IMR-90 (cell line): ENCODE results near the gene GSE1. TPM values are rescaled to one million over a fixed set of nuclear protein-coding genes. Genes with fewer than 3 reads are reported as not detected.

Experiments used
- ATAC-seq: fragments of 200-7000 bp; cut with Tn5 transposase; 2 replicates; pipeline ENCODE4 v1.9.1; 2020; ENCODE audit warnings: low read depth, mild to moderate bottlenecking, moderate library complexity
- BruUV-seq: library from RNA; stranded (reverse); fragments of 400-500 nt; replicated peaks from 2 replicates; lab custom pipeline; 2021; lab: Mats Ljungman, UMichigan
- CTCF ChIA-PET: fragments of 300-600 bp; formaldehyde crosslinking; extraction: SDS; loops from one replicate; lab custom pipeline; 2021; ENCODE audit warnings: antibody characterized with exemption; lab: Yijun Ruan, JAX
- POLR2A ChIA-PET: fragments of 300-600 bp; sonication (Branson Sonifier 250); formaldehyde crosslinking; loops from one replicate; lab custom pipeline; 2022; ENCODE audit warnings: antibody characterized with exemption; ENCODE audit not compliant: unreplicated experiment; lab: Charles Lee
- DNase-seq: peaks from one replicate; pipeline ENCODE4 v3.0.0; 2013
- H2AFZ ChIP-seq: replicated peaks from 2 replicates; pipeline ENCODE3; 2013; ENCODE audit warnings: low read length, mild to moderate bottlenecking; ENCODE audit not compliant: poor library complexity
- H2AK5ac ChIP-seq: 2 replicates; pipeline ENCODE4 v1.6.1; 2013; ENCODE audit warnings: low read depth, low read length, inconsistent platforms
- H2AK9ac ChIP-seq: replicated peaks from 2 replicates; pipeline ENCODE3; 2013; ENCODE audit warnings: mild to moderate bottlenecking, low read depth, low read length, moderate library complexity; ENCODE audit not compliant: poor library complexity
- H2BK120ac ChIP-seq: 2 replicates; pipeline ENCODE4 v1.6.1; 2013; ENCODE audit warnings: low read depth, low read length, inconsistent platforms
- H2BK15ac ChIP-seq: 3 replicates; pipeline ENCODE4 v1.6.1; 2013; ENCODE audit warnings: low read depth, low read length, inconsistent platforms
- H2BK20ac ChIP-seq: 2 replicates; pipeline ENCODE4 v1.6.1; 2013; ENCODE audit warnings: low read depth, mild to moderate bottlenecking, inconsistent platforms, low read length, moderate library complexity
- H2BK5ac ChIP-seq: 2 replicates; pipeline ENCODE4 v1.6.1; 2013; ENCODE audit warnings: mild to moderate bottlenecking, low read depth, low read length, inconsistent platforms; ENCODE audit not compliant: poor library complexity, severe bottlenecking
- H3K14ac ChIP-seq: replicated peaks from 2 replicates; pipeline ENCODE4 v1.6.1; 2013; ENCODE audit warnings: low read depth, low read length, inconsistent platforms
- H3K18ac ChIP-seq: 2 replicates; pipeline ENCODE4 v1.6.1; 2013; ENCODE audit warnings: low read depth, low read length, control low read depth
- H3K23ac ChIP-seq: 2 replicates; pipeline ENCODE4 v1.6.1; 2013; ENCODE audit warnings: low read depth, low read length, inconsistent platforms
- H3K27ac ChIP-seq: 2 replicates; pipeline ENCODE4 v1.5.1; 2013; ENCODE audit warnings: mild to moderate bottlenecking, control low read depth, low read length; ENCODE audit not compliant: insufficient read depth
- H3K27me3 ChIP-seq: 2 replicates; pipeline ENCODE4 v1.6.1; 2013; ENCODE audit warnings: low read length; ENCODE audit not compliant: control insufficient read depth, insufficient read depth
- H3K36me3 ChIP-seq: 2 replicates; pipeline ENCODE4 v1.6.1; 2013; ENCODE audit warnings: low read length, mixed read lengths; ENCODE audit not compliant: control insufficient read depth, insufficient read depth
- H3K4ac ChIP-seq: 2 replicates; pipeline ENCODE4 v1.6.1; 2013; ENCODE audit warnings: low read depth, low read length, inconsistent platforms
- H3K4me1 ChIP-seq: 2 replicates; pipeline ENCODE4 v1.6.1; 2013; ENCODE audit warnings: low read length, mixed read lengths; ENCODE audit not compliant: control insufficient read depth, insufficient read depth
- H3K4me2 ChIP-seq: 2 replicates; pipeline ENCODE4 v1.6.1; 2013; ENCODE audit warnings: low read depth, mild to moderate bottlenecking, control low read depth, low read length, moderate library complexity
- H3K4me3 ChIP-seq: 2 replicates; pipeline ENCODE4 v1.5.1; 2013; ENCODE audit warnings: low read depth, mild to moderate bottlenecking, control low read depth, low read length, moderate library complexity; ENCODE audit not compliant: insufficient read depth
- H3K56ac ChIP-seq: 2 replicates; pipeline ENCODE4 v1.6.1; 2013; ENCODE audit warnings: low read length, inconsistent platforms; ENCODE audit not compliant: insufficient read depth; ENCODE audit errors: extremely low read depth
- H3K79me1 ChIP-seq, 2 experiments: 2 replicates each; pipeline ENCODE4 v1.6.1; 2013; ENCODE audit warnings: low read length in 2 of 2, inconsistent platforms in 1 of 2, low read depth in 1 of 2
- H3K9ac ChIP-seq: 2 replicates; pipeline ENCODE4 v1.6.1; 2013; ENCODE audit warnings: low read depth, low read length, control low read depth
- H3K9me1 ChIP-seq: 2 replicates; pipeline ENCODE4 v1.6.1; 2013; ENCODE audit warnings: low read length, inconsistent platforms; ENCODE audit not compliant: insufficient read depth
- H3K9me3 ChIP-seq: 2 replicates; pipeline ENCODE4 v1.6.1; 2013; ENCODE audit warnings: low read length; ENCODE audit not compliant: control insufficient read depth, insufficient read depth
- H4K20me1 ChIP-seq: 2 replicates; pipeline ENCODE4 v1.6.1; 2013; ENCODE audit warnings: low read length, inconsistent platforms; ENCODE audit not compliant: insufficient read depth
- H4K5ac ChIP-seq: 2 replicates; pipeline ENCODE4 v1.6.1; 2013; ENCODE audit warnings: mild to moderate bottlenecking, low read depth, low read length, control low read depth
- H4K8ac ChIP-seq, 2 experiments: 2 replicates each; pipeline ENCODE4 v1.6.1; 2013; ENCODE audit warnings: low read depth in 2 of 2, low read length in 2 of 2, control low read depth in 1 of 2, inconsistent platforms in 1 of 2
- H4K91ac ChIP-seq: 2 replicates; pipeline ENCODE4 v1.6.1; 2013; ENCODE audit warnings: low read depth, low read length, inconsistent platforms; ENCODE audit not compliant: insufficient read depth
- RFX5 ChIP-seq: IDR thresholded peaks from 2 replicates; pipeline ENCODE4 v1.8.0; 2012; ENCODE audit warnings: low read depth, mild to moderate bottlenecking, low read length, moderate library complexity
- SMC3 ChIP-seq: fragments of 150-350 bp; IDR thresholded peaks from 2 replicates; pipeline ENCODE4 v1.6.1; 2016; ENCODE audit warnings: low read depth, mild to moderate bottlenecking, antibody characterized with exemption, low read length, moderate library complexity
- WGBS, 2 experiments: methylation state at CpG; one replicate each; pipeline versions ENCODE4 v1.1.5 to v1.1.7; 2013; ENCODE audit warnings: missing lambda C conversion rate in 2 of 2; ENCODE audit not compliant: insufficient read length in 1 of 2; ENCODE audit errors: extremely low coverage in 2 of 2; 5-methylcytosine and 5-hydroxymethylcytosine counted together
- dilution Hi-C: fragments of 300-500 bp; cut with HindIII; formaldehyde crosslinking; loops from one replicate; pipeline ENCODE4 v1.14.3; 2018; ENCODE audit warnings: low sequenced_read_pairs; ENCODE audit not compliant: unreplicated experiment
- in situ Hi-C: fragments of 300-500 bp; cut with MboI; formaldehyde crosslinking; loops from 3 replicates; pipeline ENCODE4 v1.14.3; 2019; ENCODE audit warnings: low sequenced_read_pairs, inconsistent platforms, mixed read lengths
- intact Hi-C: fragments of 100-400 bp; cut with micrococcal nuclease; formaldehyde crosslinking; loops from 2 replicates; pipeline ENCODE4 v1.10.0; 2022
- polyA plus RNA-seq, 3 experiments: library from polyadenylated mRNA; depleted of rRNA; stranded (reverse); fragments of >200 nt; gene quantifications; 2 replicates each; pipeline ENCODE4 v1.2.3, GENCODE V29; 2012; ENCODE audit warnings: low replicate concordance in 1 of 3
- total RNA-seq: library from RNA; depleted of rRNA; stranded (reverse); fragments of >200 nt; gene quantifications from 2 replicates; pipeline ENCODE4 v1.2.3, GENCODE V29; 2012
- TF ChIP-seq, protein P1 (sequence below): fragments of 150-350 bp; IDR thresholded peaks from 2 replicates; pipeline ENCODE4 v1.6.1; 2017; ENCODE audit warnings: mild to moderate bottlenecking, antibody characterized with exemption, low read length, low read depth

GSE1 gene
- total and polyA plus RNA-seq, 2 of the 4 experiments (the other 2 are of a cell fraction): 14.9 to 25.5 TPM

- peaks cover 2% of the 10 kb centered on the region; the same call in 1 of the 2 replicates for H4K20me1 ChIP-seq
- in situ Hi-C loops: no loop called here
- H3K18ac ChIP-seq: no peak overlapping the region
- intact Hi-C loops: no loop called here
- dilution Hi-C loops: no loop called here
- H2BK20ac ChIP-seq: no peak overlapping the region
- no peak overlapping the region for H2AK5ac ChIP-seq
- TF ChIP-seq SMC3: no peak
- TF ChIP-seq, protein P1, sequence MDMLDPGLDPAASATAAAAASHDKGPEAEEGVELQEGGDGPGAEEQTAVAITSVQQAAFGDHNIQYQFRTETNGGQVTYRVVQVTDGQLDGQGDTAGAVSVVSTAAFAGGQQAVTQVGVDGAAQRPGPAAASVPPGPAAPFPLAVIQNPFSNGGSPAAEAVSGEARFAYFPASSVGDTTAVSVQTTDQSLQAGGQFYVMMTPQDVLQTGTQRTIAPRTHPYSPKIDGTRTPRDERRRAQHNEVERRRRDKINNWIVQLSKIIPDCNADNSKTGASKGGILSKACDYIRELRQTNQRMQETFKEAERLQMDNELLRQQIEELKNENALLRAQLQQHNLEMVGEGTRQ: no peak
- no peak for TF ChIP-seq RFX5
- BruUV-seq: no TSS peak
- DNase-seq (no peak), ATAC-seq (no peak)
- H3K9me3 ChIP-seq: no peaks in the 10 kb centered on the region
- H3K4ac ChIP-seq: no peak overlapping the region
- no peak overlapping the region for H2BK5ac ChIP-seq
- H3K79me1 ChIP-seq: peaks cover 0 to 8% of the 10 kb centered on the region in 2 experiments; a peak in 1 of 4 replicates
- no peak overlapping the region for H2BK15ac ChIP-seq
- H2BK120ac ChIP-seq: no peak overlapping the region
- H3K4me3 ChIP-seq: no peak overlapping the region
- ChIA-PET POLR2A (no interaction called here), CTCF (interaction anchor here (0.8 kb wide), 1 partner anchor 64 kb away, joined by 3 read pairs; no protein-coding TSS in a partner anchor)
- H4K91ac ChIP-seq: no peak overlapping the region
- H3K14ac ChIP-seq: no peak overlapping the region
- H3K36me3 ChIP-seq: peaks cover 75% of the 10 kb centered on the region
- no peak overlapping the region for H3K27ac ChIP-seq
- H3K9me1 ChIP-seq: peaks cover 3% of the 10 kb centered on the region; the same call in 1 of the 2 replicates
- no peak overlapping the region for H3K9ac ChIP-seq
- H4K5ac ChIP-seq: no peak overlapping the region
- no peak overlapping the region for H3K4me2 ChIP-seq
- no peaks in the 10 kb centered on the region for H3K4me1 ChIP-seq
- H2AFZ ChIP-seq: no peak overlapping the region
- H3K56ac ChIP-seq: no peak overlapping the region
- no peaks in the 10 kb centered on the region for H3K27me3 ChIP-seq
- no peak overlapping the region for H3K23ac ChIP-seq
- 96% methylated on average over 6 of the region's 13 CpGs; no CpG with 5 or more reads in 1 of the 2 experiments for WGBS, 2 experiments
- no peak overlapping the region for H2AK9ac ChIP-seq
- no peak overlapping the region for H4K8ac ChIP-seq
Measured at GRCh38 chr16:85665929-85666328, 52.8 kb downstream of the GSE1 start.
